HG03066 (cell line): ENCODE data around the gene MYO15B.

Experiments
- ATAC-seq: cut with Tn5 transposase; IDR thresholded peaks from one replicate; pipeline ENCODE4 v1.9.1; 2021; ENCODE audit warnings: low read depth; ENCODE audit not compliant: unreplicated experiment

Gene MYO15B

DNA sequence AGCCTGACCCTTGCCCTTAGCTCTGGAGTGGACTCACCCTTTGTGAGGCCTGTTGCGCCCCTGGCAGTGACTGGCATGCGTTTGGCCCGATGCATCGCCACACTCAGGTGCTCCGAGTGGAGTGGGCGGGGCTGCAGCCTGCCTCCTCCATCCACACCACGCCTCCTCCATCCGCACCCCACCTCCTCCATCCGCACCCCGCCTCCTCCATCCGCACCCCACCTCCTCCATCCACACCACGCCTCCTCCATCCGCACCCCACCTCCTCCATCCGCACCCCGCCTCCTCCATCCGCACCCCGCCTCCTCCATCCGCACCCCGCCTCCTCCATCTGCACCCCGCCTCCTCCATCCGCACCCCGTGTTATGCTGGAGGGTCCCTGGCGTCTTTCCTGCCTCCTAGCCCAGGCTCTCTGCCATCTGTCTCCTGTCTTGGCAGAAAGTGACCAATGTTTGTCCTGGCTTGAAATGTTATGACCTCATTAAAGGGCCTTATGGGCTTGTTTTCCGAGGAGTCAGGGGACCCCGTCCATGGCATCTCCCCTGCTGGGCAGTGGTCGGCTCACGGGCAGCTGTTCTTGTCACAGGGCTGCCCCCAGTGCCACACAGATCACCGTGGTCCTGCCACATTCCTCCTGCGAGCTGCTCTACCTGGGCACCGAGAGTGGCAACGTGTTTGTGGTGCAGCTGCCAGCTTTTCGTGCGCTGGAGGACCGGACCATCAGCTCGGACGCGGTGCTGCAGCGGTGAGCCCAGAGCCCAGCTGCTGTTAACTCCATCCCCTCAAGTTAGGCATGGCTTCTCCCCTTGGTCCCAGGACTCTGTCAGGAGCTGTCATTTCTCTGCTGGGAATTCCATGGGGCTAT, 28.7 kb upstream of the MYO15B start:
- ATAC-seq, result no peak

DNA sequence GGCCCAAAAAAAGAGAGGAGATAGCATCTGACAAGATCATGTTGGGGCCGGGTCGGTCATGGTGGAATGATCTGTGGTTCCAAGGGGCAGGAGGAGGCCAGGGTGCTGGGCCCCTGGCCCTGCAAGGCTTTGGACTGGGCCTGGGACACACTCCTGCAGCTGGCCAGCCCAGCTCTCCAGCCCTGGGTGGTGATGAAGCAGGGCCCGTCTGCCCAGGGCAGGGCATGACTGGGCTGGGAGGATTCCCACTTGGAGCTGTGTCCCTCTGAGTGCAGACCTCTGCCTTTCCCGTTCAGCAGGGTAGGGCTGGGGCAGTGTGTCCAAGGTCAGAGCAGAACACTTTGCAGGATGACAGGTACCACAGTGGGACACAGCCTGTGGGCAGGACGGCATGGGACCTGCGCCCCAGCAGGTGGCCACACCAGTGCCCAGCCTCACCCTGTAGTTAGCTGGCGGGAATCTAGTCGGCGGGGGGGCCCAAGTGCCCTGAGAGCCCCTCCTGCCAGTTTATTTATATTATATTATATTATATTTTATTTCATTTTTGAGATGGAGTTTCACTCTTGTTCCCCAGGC, 27.6 kb upstream of the MYO15B start:
- no peak for ATAC-seq

DNA sequence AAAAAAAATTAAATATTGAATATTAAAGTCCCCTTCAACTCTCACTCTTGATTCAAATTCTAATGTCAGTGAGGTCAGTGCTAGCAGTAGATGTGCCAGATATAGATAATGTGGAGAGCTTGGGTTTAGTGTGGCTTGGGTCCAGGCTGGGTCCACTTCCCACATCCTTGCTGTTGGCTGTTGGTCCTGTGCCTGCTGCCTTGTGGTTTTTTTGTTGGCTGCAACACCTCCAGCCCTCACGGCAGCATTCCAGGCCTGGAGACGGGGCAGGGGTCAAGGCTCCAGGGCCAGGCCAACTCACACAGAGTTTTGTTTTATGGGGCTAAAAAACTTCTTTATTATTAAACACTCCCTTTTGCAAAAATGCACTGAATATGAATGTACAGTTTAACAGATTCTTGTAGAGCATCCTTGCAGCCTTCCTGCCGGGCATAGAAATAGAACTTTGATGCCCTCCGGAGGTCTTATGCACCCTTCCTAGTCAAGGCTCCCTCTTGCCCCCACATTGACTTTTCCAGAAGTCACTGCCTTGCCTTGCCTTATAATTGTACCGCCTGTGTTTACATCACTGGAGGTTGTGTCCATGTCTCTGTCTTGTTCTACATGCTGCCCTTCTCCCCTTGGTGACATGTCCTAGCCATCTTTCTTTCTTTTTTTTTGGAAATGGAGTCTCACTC, 25.5 kb upstream of the MYO15B start:
- no peak for ATAC-seq

DNA sequence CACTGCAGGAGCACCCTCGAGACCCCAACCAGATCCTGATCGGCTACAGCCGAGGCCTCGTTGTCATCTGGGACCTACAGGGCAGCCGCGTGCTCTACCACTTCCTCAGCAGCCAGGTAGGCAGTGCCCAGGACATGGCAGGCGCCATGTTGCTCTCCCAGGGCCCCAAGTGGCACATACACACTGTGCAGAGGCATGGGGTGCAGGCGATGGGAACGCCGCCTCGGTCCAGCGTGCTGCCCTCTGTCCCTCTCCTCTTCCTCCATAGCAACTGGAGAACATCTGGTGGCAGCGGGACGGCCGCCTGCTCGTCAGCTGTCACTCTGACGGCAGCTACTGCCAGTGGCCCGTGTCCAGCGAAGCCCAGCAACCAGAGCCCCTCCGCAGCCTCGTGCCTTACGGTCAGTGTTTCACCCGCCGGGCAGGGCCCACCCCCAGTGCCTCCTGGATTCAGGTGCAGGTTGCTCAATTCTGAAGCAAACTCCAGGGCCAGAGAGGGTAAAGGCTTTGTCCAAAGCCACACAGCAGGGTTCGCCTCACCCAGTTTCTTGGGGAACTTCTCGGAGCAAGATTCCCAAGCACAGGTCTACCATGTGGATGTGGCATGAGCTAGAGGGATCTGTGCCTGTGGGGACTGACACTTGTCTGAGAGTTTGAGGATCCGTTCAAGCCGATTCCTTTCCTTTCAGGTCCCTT, 24.4 kb upstream of the MYO15B start:
- no peak for ATAC-seq

DNA sequence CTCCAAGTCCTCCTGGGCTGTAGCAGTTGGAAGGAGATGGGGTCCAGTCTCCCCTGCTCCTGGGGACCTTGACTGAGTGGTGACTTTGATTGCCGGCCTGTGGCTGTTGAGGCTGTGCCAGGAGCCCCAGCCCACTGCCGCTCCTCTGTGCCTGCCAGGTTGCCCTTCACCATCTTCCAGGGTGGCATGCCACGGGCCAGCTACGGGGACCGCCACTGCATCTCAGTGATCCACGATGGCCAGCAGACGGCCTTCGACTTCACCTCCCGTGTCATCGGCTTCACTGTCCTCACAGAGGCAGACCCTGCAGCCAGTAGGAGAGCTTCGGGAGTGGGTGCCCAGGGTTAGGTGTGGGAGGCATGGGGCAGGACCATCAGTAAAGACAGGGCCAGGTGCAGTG, 23.4 kb upstream of the MYO15B start:
- ATAC-seq, result no peak

DNA sequence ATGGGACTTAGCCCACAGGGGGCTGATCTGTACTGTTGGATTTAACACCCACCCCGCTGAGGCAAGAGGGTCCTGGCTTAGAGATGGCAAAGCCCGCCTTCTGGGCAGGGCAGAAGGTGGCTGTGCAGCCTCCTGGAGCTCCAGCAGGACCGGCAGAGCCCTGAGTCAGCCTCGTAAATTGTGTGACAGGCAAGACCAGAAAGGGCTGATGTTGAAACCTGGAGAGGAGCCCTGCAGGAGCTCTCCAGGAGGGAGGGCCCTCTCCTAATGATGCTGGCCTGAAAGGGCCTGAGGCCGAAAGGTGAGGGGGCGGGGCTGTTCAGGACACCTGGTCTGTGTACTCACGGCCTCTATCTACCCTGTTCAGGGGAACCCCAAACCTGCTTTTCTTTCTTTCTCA, 22.5 kb upstream of the MYO15B start:
- ATAC-seq, result no peak

DNA sequence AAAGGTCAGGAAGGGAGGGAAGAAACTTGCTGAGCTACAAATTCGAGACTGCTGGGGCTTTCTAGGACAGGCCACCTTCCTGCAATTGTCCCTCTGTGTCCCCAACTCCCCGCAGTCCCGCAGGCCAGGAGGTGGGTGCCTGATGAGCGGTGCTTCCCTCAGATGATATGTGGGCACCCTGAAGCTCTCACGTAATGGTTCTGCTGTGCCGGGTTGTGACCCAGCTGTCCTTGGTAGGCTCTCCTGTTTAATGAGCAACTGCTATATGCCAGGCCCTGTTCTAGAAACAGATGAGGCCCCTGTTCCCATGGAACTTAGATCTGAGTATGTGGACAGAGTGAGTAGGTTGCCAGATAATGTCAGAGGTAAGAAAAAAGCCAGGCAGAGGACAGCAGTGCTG, 22.0 kb upstream of the MYO15B start:
- no peak for ATAC-seq

DNA sequence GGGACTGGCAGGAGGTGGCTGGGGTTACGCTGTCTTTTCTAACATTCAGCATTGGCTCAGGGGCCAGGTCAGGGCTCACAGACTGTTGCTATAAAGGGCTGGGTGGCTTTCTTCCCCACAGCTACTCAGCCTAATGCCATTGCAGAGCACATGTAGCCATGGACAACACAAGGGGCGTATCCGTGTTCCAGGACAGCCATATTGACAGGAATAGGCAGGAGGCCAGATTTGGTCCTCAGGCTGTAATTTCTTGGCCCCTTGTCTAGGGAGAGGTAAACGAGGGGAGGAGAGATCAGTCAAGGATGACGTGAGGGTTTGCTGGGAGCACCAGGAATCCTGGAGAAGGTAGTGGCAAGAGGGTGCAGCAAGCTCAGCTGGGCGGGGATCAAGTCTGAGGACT, 21.2 kb upstream of the MYO15B start:
- ATAC-seq, result no peak

DNA sequence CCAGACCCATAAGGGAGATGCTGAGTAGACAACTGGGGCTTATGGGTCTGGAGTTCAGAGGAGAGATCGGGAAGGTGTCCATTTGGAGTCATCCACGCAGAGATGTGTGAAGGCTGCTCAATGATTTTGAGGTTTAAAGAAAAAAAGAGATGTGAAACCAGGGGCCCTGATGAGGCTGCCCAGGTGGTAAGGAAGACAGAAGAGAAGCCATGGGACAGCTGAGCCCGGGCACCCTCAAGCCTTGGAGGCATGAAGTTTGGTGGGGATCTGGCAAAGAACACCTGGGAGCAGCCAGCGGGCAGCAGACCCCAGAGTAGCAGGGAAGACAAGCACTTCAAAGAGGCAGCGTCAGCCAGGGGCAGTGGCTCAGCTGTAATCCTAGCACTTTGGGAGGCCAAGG, 20.8 kb upstream of the MYO15B start:
- ATAC-seq, result no peak

DNA sequence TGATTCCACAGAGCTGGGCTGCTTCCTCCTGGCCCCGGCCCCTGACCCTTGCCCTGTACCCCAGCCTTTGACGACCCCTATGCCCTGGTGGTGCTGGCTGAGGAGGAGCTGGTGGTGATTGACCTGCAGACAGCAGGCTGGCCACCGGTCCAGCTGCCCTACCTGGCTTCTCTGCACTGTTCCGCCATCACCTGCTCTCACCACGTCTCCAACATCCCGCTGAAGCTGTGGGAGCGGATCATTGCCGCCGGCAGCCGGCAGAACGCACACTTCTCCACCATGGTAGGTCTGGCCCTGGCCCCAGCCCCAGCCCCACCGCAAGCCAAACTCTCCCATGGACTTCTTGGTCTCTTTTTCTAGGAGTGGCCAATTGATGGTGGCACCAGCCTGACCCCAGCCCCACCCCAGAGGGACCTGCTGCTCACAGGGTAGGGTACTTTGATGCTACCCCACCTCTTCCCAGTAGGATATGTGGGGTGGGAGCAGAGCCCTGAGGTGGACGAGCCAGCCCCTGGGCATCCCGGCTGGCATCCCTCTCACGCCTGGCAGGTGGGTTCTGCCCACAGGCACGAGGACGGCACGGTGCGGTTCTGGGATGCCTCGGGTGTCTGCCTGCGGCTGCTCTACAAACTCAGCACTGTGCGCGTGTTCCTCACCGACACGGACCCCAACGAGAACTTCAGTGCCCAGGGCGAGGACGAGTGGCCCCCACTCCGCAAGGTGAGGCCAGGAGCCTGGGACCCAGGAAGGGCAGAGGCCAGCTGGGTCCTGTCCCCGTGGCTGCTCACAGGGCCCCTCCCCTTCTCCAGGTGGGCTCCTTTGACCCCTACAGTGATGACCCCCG, 19.0 kb upstream of the MYO15B start:
- ATAC-seq, result no peak

DNA sequence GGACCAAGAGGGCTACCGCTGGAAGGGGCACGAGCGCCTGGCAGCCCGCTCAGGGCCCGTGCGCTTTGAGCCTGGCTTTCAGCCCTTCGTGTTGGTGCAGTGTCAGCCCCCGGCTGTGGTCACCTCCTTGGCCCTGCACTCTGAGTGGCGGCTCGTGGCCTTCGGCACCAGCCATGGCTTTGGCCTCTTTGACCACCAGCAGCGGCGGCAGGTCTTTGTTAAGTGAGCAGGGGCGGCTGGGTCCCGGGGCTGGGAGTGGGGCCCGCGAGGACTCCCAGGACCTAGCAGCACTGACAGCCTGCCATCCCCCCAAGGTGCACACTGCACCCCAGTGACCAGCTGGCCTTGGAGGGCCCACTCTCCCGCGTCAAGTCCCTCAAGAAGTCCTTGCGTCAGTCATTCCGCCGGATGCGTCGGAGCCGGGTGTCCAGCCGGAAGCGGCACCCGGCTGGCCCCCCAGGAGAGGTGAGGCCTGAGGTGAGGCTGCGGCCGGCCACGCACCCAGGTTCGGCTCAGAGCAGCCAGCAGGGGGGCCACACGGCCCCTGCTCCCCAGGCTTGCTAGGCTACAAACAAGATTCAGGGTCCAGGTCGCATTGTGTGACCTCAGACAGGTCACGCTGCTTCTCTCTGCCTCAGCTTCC, 17.4 kb upstream of the MYO15B start:
- no peak for ATAC-seq

DNA sequence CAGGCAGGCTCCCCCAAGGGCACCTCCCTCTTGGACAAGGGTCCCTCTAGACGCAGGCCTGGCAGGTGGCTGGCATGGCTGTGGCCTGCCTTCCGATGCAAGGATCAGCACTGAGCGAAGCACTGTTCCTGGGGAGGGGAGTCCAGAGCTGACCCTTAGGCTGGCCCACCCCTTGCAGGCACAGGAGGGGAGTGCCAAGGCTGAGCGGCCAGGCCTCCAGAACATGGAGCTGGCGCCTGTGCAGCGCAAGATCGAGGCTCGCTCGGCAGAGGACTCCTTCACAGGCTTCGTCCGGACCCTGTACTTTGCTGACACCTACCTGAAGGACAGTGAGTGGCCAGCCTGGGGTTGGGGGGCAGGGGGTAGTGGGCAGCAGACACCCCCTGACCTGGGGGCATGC, 16.8 kb upstream of the MYO15B start:
- no peak for ATAC-seq

DNA sequence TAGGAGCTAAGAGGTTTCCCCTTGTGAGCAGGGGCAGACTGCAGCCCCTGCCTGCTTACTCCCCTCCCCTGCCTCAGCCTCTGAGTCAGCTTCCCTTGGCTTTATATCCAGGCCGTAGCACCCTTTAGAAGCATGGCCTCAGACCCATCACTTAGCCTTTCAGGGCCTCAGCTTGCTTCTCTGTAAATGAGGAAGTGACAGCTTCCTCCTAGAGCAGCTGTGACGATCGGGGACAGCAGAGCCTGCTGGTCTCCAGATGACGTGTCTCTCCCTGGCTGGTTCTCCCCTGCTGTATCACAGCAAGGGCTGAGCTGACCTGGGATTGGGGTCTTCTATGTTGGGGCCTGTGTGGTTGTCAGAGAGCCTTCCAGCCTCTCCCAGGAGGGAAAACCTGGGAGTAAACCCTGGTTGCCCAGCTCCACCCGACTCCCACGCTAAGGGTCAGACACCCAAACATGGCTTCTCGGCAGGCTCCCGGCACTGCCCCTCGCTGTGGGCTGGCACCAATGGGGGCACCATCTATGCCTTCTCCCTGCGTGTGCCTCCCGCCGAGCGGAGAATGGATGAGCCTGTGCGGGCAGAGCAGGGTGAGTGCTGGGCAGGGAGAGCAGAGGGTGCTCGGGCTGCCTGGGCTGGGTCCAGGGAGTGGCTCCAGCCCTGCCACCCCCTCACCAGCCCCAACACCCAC, 16.3 kb upstream of the MYO15B start:
- no peak for ATAC-seq

DNA sequence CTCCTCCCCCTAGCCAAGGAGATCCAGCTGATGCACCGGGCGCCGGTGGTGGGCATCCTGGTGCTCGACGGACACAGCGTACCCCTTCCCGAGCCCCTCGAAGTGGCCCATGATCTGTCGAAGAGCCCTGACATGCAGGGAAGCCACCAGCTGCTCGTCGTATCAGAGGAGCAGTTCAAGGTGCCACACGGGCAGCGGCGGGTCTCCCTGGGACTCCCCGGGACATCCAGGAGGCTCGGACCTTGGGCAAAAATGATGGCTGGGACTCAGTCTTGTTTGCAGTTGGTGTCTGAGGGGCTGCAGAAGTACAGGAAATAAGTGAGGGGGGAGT, 15.8 kb upstream of the MYO15B start:
- no peak for ATAC-seq

DNA sequence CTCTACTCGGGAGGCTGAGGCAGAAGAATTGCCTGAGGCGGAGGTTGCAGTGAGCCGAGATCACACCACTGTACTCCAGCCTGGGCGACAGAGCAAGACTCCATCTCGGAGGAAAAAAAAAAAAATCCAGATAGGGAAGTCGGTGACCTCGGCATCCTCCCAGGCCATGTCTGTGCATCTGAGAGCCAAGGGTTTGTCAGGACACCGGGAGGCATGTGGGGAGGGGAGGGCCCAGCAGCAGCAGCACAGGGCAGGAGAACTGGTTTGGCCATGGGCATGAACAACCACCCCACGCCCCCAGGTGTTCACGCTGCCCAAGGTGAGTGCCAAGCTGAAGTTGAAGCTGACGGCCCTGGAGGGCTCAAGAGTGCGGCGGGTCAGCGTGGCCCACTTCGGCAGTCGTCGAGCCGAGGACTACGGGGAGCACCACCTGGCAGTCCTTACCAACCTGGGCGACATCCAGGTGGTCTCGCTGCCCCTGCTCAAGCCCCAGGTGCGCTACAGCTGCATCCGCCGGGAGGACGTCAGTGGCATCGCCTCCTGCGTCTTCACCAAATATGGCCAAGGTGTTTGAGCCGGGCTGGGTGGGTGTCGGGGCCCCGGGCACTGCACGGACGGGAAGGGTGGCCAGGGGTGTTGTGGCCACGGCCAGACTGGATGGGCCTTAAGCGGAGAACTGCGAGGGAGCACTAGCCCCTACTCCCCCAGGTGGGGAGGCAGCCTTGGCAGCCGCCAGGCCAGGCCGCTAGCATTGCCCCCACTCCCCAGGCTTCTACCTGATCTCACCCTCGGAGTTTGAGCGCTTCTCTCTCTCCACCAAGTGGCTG, 14.7 kb upstream of the MYO15B start:
- ATAC-seq, result no peak

DNA sequence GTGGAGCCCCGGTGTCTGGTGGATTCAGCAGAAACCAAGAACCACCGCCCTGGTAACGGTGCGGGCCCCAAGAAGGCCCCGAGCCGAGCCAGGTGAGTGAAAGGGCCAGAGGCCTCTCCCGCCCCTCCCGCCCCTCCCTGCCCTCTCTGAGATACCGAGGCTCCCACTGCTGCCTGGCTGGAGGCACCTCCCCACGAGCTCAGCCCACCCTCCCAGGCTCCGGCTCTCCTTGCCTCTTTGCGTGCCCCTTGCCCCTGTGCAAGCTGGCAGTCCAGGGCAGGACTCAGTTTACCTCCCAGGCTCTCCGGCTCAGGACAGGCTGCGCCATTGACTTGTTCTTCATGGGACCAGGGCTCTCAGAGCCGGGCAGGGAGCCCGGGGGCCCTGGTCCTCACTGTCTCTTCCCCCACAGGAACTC, 14.1 kb upstream of the MYO15B start:
- ATAC-seq, result no peak

DNA sequence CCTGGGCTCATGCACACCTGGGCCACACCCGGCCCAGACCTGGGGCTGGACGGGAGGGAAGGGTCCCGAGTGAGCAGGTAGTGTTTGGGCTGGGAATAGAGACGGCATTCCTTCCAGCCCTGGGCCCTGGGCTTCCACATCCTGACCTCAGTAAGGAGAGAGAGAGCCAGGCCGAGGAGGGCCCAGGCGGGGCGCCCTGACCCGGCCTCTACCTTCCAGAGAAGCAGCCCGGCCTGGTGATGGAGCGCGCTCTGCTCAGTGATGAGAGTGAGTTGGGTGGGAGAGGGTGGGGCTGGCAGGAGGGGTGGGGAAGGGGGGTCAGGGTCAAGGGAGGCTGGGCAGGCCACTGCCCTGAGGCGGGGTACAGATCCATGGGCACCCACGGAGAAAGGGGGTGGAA, 13.6 kb upstream of the MYO15B start:
- ATAC-seq, result no peak

DNA sequence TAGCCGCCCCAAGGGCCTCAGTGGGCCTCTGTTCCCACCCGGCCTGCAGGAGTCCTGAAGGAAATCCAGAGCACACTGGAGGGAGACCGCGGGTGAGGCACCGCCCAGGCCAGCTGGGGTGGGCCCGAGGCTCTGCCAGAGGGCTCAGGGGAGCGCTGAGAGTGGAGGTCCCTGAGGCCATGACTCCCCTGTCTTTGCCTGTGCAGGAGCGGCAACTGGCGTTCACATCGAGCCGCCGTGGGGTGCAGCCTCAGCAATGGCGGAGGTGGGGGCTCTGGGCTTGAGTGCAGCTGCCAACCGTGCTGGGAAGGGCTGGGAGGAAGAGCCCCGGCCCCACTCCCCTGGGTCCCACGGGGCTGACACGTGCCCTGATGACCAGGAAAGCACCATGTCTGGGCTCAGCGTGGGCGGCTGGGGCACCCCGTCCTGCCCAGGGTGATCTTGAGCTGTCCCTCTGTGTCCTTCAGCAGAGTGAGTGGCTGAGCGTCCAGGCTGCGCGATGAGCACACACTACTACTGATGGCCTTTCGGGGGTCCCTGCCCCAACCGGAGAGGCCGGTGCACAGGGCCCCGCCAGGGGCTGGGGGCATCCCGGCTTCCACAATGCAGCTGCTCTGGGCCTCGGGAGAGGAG, 13.1 kb upstream of the MYO15B start:
- no peak for ATAC-seq
